ENCODE data around the gene INTS6L. TPM values are rescaled to one million over a fixed set of nuclear protein-coding genes. Genes with fewer than 3 reads are reported as not detected.

The INTS6L gene
- total and polyA plus RNA-seq, 2 of the 8 experiments (the other 6 are each of a cell fraction or from before 2014, with no cell fraction given): 4.1 to 5.2 TPM

DNA sequence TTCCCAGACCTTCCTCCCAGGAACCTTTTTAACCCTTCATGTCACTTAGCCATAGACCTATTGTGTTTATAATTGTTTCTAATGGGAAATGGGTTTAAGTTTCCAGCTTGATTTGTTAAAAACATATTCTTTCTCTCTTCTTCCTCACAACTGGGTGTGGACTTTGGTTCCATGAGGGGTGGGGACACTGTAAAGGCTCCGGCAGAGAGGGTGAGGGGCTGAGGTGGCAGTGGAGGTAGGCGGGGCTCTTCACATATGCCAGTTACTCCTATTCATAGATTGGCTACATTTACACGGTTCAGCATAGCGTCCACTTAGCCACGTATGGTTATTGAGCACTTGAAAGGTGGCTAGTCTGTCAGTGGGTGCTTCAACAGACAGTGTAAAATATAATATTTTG, 7.8 kb downstream of the INTS6L start:
- Histone ChIP-seq H2BK20ac (ENCODE audit: low read length) (no peak overlapping the region), H3K9me3 (ENCODE audit: insufficient read depth in 2 of 2, low read depth in 1 of 2, low read length in 1 of 2) (no peaks in the 10 kb centered on the region), H2BK120ac (replicated peaks; ENCODE audit: low read depth, low read length) (no peak overlapping the region), H3K36me3 (ENCODE audit: control insufficient read depth in 2 of 4, insufficient read depth in 4 of 4, low read length in 3 of 4) (no peaks in the 10 kb centered on the region), H2AK5ac (ENCODE audit: low read depth, low read length) (no peak overlapping the region), H3K27me3 (replicated peaks in 1 of 4; ENCODE audit: control insufficient read depth in 3 of 4, extremely low read depth in 1 of 4, insufficient read depth in 3 of 4, low read length in 3 of 4) (no peaks in the 10 kb centered on the region), H3K27ac (ENCODE audit: low read depth, low read length) (no peak overlapping the region), H4K91ac (replicated peaks; ENCODE audit: insufficient read length, low read length) (no peak overlapping the region), H2AFZ (ENCODE audit: low read length) (no peak overlapping the region), H2BK15ac (ENCODE audit: low read length) (no peak overlapping the region), H3K4me1 (replicated peaks in 1 of 4; ENCODE audit: control insufficient read depth in 3 of 4, insufficient read depth in 4 of 4, low read length in 3 of 4) (no peaks in the 10 kb centered on the region), H3K9ac (replicated peaks in 1 of 4; ENCODE audit: extremely low read depth in 1 of 4, low read depth in 3 of 4, low read length in 3 of 4) (no peak overlapping the region), H3K23ac (ENCODE audit: insufficient read length) (no peak overlapping the region), H3K56ac (replicated peaks; ENCODE audit: insufficient read length, low read depth, low read length) (no peak overlapping the region), H2BK5ac (ENCODE audit: low read depth, low read length) (no peak overlapping the region), H3K79me2 (ENCODE audit: control insufficient read depth in 1 of 2, insufficient read depth in 2 of 2, low read length in 2 of 2) (no peaks in the 10 kb centered on the region), H3K79me1 (ENCODE audit: low read depth, low read length) (no peaks in the 10 kb centered on the region), H3K14ac (ENCODE audit: insufficient read length) (no peak overlapping the region), H3K4me3 (ENCODE audit: extremely low read depth in 1 of 4, insufficient read depth in 2 of 4, low read depth in 3 of 4, low read length in 4 of 4) (no peak overlapping the region), H4K5ac (ENCODE audit: insufficient read length, low read depth, low read length) (no peak overlapping the region), H4K20me1 (replicated peaks in 1 of 2; ENCODE audit: control insufficient read depth in 1 of 2, insufficient read depth in 2 of 2, low read length in 2 of 2) (no peaks in the 10 kb centered on the region), H4K8ac (ENCODE audit: extremely low read depth, insufficient read depth, low read length) (no peak overlapping the region), H2BK12ac (ENCODE audit: low read depth, low read length) (no peak overlapping the region), H3K18ac (ENCODE audit: extremely low read depth, low read length) (no peak overlapping the region), H3K4ac (replicated peaks; ENCODE audit: insufficient read length, low read depth, low read length) (no peak overlapping the region), H3K23me2 (ENCODE audit: low read depth, low read length) (no peaks in the 10 kb centered on the region), H3K4me2 (ENCODE audit: insufficient read depth in 1 of 2, low read depth in 2 of 2, low read length in 2 of 2) (no peak overlapping the region)
- ChIA-PET POLR2A (ENCODE audit: partially characterized antibody) (no interaction called here), CTCF (ENCODE audit: partially characterized antibody) (interaction anchor here (2.1 kb wide), 1 partner anchor 16 kb away, joined by 6 read pairs; no protein-coding TSS in a partner anchor)
- DNase-seq (ENCODE audit: low read depth in 1 of 2, low spot score in 2 of 2) (no peak), FAIRE-seq (no peak)
- no peak for TF ChIP-seq ASH2L (IDR thresholded peaks at IDR 0.05; ENCODE audit: low read length)
- TF ChIP-seq SP1 (IDR thresholded peaks at IDR 0.05; ENCODE audit: low read depth, low read length): no peak
- WGBS, 2 experiments (ENCODE audit: extremely low coverage in 1 of 2, insufficient coverage in 1 of 2, insufficient read length in 1 of 2, insufficient replicate concordance in 2 of 2, low coverage in 1 of 2, low lambda C conversion rate in 2 of 2, missing lambda C conversion rate in 1 of 2): 90% methylated on average over 4 of the region's 5 CpGs; no CpG with 5 or more reads in 1 of the 2 experiments
